ENCODE data around the gene TMEM117. TPM values are rescaled to one million over a fixed set of nuclear protein-coding genes. Genes with fewer than 3 reads are reported as not detected.

The TMEM117 gene
- total and polyA plus RNA-seq, 7 donors, result 2.3 to 21.4 (median 17.5) TPM

DNA sequence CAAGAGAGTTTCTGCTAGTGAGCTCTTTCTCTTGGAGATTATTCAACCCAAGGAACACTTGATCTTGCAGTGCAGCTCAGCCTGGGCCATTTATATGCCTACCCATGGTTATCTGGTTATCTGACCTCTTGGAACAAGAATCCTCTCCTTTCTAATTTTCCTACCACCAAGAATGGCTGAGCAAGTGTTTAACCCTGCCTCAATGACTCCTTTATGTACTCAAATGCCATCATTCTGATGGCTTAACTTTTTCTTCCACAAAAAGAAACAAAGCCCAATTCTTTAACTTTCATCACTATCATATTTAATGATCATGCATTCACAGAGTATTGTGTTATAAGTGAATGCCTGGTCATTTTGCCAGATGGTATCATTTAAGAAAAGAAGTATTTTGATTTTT is 67.8 kb downstream of the TMEM117 start:
- no peaks in the 10 kb centered on the region for H3K27me3 ChIP-seq
- TF ChIP-seq EP300 (IDR thresholded peaks at IDR 0.05) (no peak), POLR2AphosphoS5 (IDR thresholded peaks at IDR 0.05) (no peak), POLR2A (IDR thresholded peaks at IDR 0.05) (no peak)
- intact Hi-C loops (cut with DNase I), result no loop called here
- no peaks in the 10 kb centered on the region for H3K4me1 ChIP-seq
- DNase-seq, result no peak
- H3K27ac ChIP-seq, result no peak overlapping the region
- no peaks in the 10 kb centered on the region for H3K9me3 ChIP-seq
- no peaks in the 10 kb centered on the region for H3K36me3 ChIP-seq
- H3K4me3 ChIP-seq, result no peak overlapping the region

DNA sequence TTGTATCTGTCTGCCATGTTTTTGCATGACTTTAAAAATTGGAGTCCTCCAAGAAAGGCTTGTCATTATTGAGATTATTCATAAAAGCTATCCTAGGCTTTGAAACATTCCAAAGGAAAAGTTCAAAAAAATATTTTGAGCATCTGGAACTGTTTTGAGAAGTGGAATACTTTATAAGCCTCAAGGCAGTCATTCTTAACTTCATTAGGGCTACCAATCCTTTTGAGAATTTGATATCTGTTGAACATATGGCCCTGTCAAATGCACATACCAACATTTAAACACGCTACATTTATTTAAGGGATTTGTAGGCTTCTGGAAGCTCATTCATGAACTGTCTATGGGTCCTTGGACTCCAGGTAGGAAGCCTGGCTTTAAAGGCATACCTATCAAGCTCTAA is 77.0 kb downstream of the TMEM117 start:
- no peaks in the 10 kb centered on the region for H3K27me3 ChIP-seq
- no peaks in the 10 kb centered on the region for H3K36me3 ChIP-seq
- H3K4me1 ChIP-seq, result no peaks in the 10 kb centered on the region
- WGBS, 2 donors, result 0 to 47% methylated on average over 1 of the region's 1 CpG
- DNase-seq, result no peak
- intact Hi-C loops (cut with DNase I), result no loop called here
- TF ChIP-seq, protein P1, sequence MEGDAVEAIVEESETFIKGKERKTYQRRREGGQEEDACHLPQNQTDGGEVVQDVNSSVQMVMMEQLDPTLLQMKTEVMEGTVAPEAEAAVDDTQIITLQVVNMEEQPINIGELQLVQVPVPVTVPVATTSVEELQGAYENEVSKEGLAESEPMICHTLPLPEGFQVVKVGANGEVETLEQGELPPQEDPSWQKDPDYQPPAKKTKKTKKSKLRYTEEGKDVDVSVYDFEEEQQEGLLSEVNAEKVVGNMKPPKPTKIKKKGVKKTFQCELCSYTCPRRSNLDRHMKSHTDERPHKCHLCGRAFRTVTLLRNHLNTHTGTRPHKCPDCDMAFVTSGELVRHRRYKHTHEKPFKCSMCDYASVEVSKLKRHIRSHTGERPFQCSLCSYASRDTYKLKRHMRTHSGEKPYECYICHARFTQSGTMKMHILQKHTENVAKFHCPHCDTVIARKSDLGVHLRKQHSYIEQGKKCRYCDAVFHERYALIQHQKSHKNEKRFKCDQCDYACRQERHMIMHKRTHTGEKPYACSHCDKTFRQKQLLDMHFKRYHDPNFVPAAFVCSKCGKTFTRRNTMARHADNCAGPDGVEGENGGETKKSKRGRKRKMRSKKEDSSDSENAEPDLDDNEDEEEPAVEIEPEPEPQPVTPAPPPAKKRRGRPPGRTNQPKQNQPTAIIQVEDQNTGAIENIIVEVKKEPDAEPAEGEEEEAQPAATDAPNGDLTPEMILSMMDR (IDR thresholded peaks at IDR 0.05), result no peak
- TF ChIP-seq POLR2AphosphoS5 (IDR thresholded peaks at IDR 0.05), result no peak
- TF ChIP-seq POLR2A (IDR thresholded peaks at IDR 0.05), result no peak
- TF ChIP-seq EP300 (IDR thresholded peaks at IDR 0.05), result no peak
- H3K9me3 ChIP-seq, result no peaks in the 10 kb centered on the region
- H3K27ac ChIP-seq, result no peak overlapping the region
- H3K4me3 ChIP-seq, result no peak overlapping the region

DNA sequence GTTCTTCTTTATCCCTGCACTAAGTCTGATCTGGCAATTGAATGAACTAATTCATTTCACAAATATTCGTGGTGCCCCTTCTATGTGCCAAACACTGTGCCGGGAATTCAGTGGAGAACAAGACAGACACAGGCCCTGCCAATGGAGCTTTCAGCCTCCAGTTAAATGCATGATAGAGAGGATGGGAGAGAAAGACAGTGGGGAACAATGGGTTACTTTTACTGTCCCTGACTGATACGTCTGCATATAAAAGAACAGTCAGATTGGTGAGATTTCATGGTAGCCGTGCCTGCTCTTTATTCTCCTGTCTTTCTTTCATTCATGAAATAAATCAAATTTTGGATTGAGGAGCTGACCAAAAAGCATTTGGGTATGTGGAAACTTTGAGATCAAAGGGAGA is 78.5 kb downstream of the TMEM117 start:
- no peak overlapping the region for H3K27ac ChIP-seq
- H3K4me1 ChIP-seq, result no peaks in the 10 kb centered on the region
- no peaks in the 10 kb centered on the region for H3K9me3 ChIP-seq
- intact Hi-C loops (cut with DNase I), result no loop called here
- TF ChIP-seq EP300 (IDR thresholded peaks at IDR 0.05) (no peak), POLR2A (IDR thresholded peaks at IDR 0.05) (no peak), POLR2AphosphoS5 (IDR thresholded peaks at IDR 0.05) (no peak)
- TF ChIP-seq, protein P1 (IDR thresholded peaks at IDR 0.05), result no peak
- no peaks in the 10 kb centered on the region for H3K27me3 ChIP-seq
- no peaks in the 10 kb centered on the region for H3K36me3 ChIP-seq
- no peak overlapping the region for H3K4me3 ChIP-seq
- 81 to 85% methylated on average over 4 of the region's 4 CpGs for WGBS, 2 donors
- DNase-seq, result no peak

DNA sequence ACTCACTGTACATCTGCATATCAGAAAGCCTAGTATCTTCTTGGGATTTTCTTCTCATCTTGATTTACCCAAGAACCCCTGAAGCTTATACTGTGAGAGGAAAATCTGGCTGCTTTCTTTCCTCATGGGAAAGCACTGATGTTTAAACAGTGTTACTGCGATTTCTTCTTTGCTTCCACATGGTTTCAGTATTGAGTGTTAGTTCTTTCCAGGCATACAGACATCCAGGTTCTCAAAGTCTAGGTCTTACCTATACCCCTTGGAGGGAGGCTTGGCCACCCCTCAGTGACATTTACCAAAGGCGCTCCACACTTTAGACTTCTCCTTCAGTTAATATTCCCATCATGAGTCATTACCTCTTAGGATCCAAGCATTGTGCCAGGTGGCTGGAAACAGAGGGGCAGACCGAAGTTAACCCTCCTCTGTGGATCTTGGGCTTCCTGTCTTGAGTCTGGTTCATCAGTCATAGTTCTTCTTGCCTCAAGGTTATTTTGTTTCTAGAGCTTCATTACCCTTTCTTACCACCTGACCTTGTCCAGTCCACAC is 79.1 kb downstream of the TMEM117 start:
- 79 to 89% methylated on average over 3 of the region's 3 CpGs for WGBS, 2 donors
- no peaks in the 10 kb centered on the region for H3K4me1 ChIP-seq

DNA sequence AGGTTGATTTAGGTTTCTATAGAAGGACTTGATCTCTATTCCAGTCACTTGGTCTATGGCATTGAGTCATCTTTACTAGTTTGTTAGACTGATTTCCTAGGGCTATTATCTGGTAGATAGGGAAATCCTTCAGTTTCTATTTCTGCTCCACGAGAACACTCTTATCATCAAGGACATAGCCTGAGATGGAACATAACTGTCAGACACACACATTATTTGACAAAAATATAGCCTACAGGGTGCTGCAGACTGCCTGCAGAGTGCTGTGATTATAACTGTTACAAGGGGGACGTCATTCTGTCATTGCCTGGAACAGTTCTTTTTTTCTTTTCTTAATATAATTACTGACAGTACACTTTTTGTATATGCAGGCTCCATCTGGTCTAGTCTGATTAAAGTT is 82.0 kb downstream of the TMEM117 start:
- intact Hi-C loops (cut with DNase I), result no loop called here
- WGBS, 2 donors, result 78 to 81% methylated on average over 2 of the region's 2 CpGs
- DNase-seq, result no peak
- Histone ChIP-seq H3K27me3 (no peaks in the 10 kb centered on the region), H3K36me3 (no peaks in the 10 kb centered on the region), H3K4me1 (no peaks in the 10 kb centered on the region), H3K4me3 (no peak overlapping the region), H3K27ac (no peak overlapping the region), H3K9me3 (no peaks in the 10 kb centered on the region)
- TF ChIP-seq POLR2A (IDR thresholded peaks at IDR 0.05) (no peak), POLR2AphosphoS5 (IDR thresholded peaks at IDR 0.05) (no peak), EP300 (IDR thresholded peaks at IDR 0.05) (no peak)
- TF ChIP-seq, protein P1 (IDR thresholded peaks at IDR 0.05), result no peak

More for the DNA sequence above, 79.1 kb downstream of the TMEM117 start:
- no peaks in the 10 kb centered on the region for H3K27me3 ChIP-seq
- no peak for TF ChIP-seq POLR2AphosphoS5 (IDR thresholded peaks at IDR 0.05)
- TF ChIP-seq, protein P1 (IDR thresholded peaks at IDR 0.05), result no peak
- intact Hi-C loops (cut with DNase I), result no loop called here
- no peak overlapping the region for H3K27ac ChIP-seq
- DNase-seq, result no peak
- no peaks in the 10 kb centered on the region for H3K9me3 ChIP-seq
- H3K4me3 ChIP-seq, result no peak overlapping the region
- H3K36me3 ChIP-seq, result no peaks in the 10 kb centered on the region

All from sigmoid colon (tissue), 7 donors.